Lower leg skin (tissue), 3 donors: ENCODE data around the gene LDHA.

Experiments
- CTCF ChIP-seq, 3 donors: fragments of 450-650 bp; IDR thresholded peaks; one replicate each; pipeline ENCODE4 v1.5.1; 2016; ENCODE audit warnings: antibody characterized with exemption in 3 of 3, mild to moderate bottlenecking in 3 of 3, moderate library complexity in 2 of 3
- POLR2A ChIP-seq, 2 donors: fragments of 450-650 bp; IDR thresholded peaks; one replicate each; pipeline ENCODE4 v1.6.1; 2016 to 2017; ENCODE audit warnings: antibody characterized with exemption in 2 of 2, mild to moderate bottlenecking in 1 of 2, moderate library complexity in 1 of 2

GRCh38 chr11:18429332-18429731 lies 35.0 kb downstream of the LDHA start:
- no peak for TF ChIP-seq CTCF (IDR thresholded peaks at IDR 0.05)
- no peak for TF ChIP-seq POLR2A (IDR thresholded peaks at IDR 0.05)
